ENCODE results near the gene TDRD12. TPM values are rescaled to one million over a fixed set of nuclear protein-coding genes. Genes with fewer than 3 reads are reported as not detected.
"Not testable (repeated sequence)": the region's sequence is repeated elsewhere in the genome, so short reads cannot be mapped to it uniquely, and the experiment has no call there.

Gene TDRD12
- total RNA-seq, 1 donor = 0.36 TPM

DNA sequence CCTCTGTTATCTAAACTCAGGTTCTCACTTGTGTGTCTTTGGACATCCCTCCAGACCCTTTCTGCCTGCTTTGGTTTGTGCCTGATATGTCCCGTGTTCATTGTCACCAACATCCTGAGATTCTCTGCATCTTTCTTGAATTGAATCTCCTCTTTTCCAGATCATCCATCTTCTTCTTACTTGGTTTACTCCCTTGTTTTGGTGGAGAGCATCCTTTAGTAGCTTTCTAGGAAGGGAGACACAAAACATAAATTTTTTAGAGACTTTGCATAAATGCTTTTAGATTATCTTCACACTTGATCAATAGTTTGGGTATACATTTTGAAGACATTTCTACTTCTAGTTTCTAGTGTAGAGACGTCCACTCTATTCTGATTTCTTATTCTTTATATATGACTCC, 61.7 kb downstream of the TDRD12 start:
- H3K27me3 ChIP-seq (ENCODE audit: insufficient read depth, low read length) = no peaks in the 10 kb centered on the region
- H2AFZ ChIP-seq (ENCODE audit: low read length) = no peak overlapping the region
- DNase-seq (ENCODE audit: insufficient read length, low spot score, missing footprints) = no peak
- H3K9me3 ChIP-seq (ENCODE audit: low read depth, low read length) = no peaks in the 10 kb centered on the region
- no peaks in the 10 kb centered on the region for H4K20me1 ChIP-seq (ENCODE audit: insufficient read depth, low read length)
- TF ChIP-seq, protein P1, sequence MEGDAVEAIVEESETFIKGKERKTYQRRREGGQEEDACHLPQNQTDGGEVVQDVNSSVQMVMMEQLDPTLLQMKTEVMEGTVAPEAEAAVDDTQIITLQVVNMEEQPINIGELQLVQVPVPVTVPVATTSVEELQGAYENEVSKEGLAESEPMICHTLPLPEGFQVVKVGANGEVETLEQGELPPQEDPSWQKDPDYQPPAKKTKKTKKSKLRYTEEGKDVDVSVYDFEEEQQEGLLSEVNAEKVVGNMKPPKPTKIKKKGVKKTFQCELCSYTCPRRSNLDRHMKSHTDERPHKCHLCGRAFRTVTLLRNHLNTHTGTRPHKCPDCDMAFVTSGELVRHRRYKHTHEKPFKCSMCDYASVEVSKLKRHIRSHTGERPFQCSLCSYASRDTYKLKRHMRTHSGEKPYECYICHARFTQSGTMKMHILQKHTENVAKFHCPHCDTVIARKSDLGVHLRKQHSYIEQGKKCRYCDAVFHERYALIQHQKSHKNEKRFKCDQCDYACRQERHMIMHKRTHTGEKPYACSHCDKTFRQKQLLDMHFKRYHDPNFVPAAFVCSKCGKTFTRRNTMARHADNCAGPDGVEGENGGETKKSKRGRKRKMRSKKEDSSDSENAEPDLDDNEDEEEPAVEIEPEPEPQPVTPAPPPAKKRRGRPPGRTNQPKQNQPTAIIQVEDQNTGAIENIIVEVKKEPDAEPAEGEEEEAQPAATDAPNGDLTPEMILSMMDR (IDR thresholded peaks at IDR 0.05; ENCODE audit: extremely low read depth, low read depth, low read length) = no peak
- no peaks in the 10 kb centered on the region for H3K79me2 ChIP-seq (ENCODE audit: insufficient read depth, low read length)
- no peak overlapping the region for H3K4me2 ChIP-seq (ENCODE audit: insufficient read depth, low read length)
- H3K4me3 ChIP-seq (ENCODE audit: insufficient read depth, low read length) = no peak overlapping the region
- no peak overlapping the region for H3K27ac ChIP-seq (ENCODE audit: low read depth, low read length)
- no peaks in the 10 kb centered on the region for H3K36me3 ChIP-seq (ENCODE audit: insufficient read depth, low read length)
- H3K4me1 ChIP-seq (ENCODE audit: insufficient read depth, low read length) = no peaks in the 10 kb centered on the region

DNA sequence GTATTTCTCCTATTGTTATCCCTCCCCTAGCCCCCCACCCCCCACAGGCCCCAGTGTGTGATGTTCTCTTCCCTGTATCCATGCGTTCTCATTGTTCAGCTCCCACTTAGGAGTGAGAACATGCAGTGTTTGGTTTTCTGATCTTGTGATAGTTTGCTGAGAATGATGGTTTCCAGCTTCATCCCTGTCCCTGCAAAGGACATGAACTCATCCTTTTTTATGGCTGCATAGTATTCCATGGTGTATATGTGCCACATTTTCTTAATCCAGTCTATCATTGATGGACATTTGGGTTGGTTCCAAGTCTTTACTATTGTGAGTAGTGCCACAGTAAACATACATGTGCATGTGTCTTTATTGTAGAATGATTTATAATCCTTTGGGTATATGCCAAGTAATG, 62.5 kb downstream of the TDRD12 start:
- not testable (repeated sequence) for H3K79me2 ChIP-seq (ENCODE audit: insufficient read depth, low read length); DNase-seq (ENCODE audit: insufficient read length, low spot score, missing footprints); H3K36me3 ChIP-seq (ENCODE audit: insufficient read depth, low read length); H3K9me3 ChIP-seq (ENCODE audit: low read depth, low read length); H3K4me3 ChIP-seq (ENCODE audit: insufficient read depth, low read length); H3K4me2 ChIP-seq (ENCODE audit: insufficient read depth, low read length); H4K20me1 ChIP-seq (ENCODE audit: insufficient read depth, low read length); H3K27me3 ChIP-seq (ENCODE audit: insufficient read depth, low read length); H2AFZ ChIP-seq (ENCODE audit: low read length); H3K27ac ChIP-seq (ENCODE audit: low read depth, low read length); H3K4me1 ChIP-seq (ENCODE audit: insufficient read depth, low read length)

DNA sequence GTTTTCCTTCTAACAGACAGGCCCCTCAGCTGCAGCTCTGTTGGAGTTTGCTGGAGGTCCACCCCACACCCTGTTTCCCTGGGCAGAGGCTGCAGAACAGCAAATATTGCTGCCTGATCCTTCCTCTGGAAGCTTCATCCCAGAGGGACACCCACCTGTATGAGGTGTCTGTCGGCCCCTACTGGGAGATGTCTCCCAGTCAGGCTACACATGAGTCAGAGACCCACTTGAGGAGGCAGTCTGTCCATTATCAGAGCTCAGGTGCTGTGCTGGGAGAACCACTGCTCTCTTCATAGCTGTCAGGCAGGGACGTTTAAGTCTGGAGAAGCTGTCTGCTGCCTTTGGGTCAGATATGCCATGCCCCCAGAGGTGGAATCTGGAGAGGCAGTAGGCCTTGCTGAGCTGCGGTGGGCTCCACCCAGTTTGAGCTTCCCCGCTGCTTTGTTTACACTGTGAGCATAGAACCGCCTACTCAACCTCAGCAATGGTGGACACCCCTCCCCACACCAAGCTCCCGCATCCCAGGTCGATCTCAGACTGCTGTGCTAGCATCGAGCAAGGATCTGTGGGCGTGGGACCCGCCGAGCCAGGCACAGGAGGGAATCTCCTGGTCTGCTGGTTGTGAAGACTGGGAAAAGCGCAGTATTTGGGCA, 67.7 kb downstream of the TDRD12 start:
- H3K27ac ChIP-seq (ENCODE audit: low read depth, low read length); H3K4me3 ChIP-seq (ENCODE audit: insufficient read depth, low read length); H3K36me3 ChIP-seq (ENCODE audit: insufficient read depth, low read length); H3K4me1 ChIP-seq (ENCODE audit: insufficient read depth, low read length); H3K27me3 ChIP-seq (ENCODE audit: insufficient read depth, low read length); H4K20me1 ChIP-seq (ENCODE audit: insufficient read depth, low read length); H2AFZ ChIP-seq (ENCODE audit: low read length); H3K79me2 ChIP-seq (ENCODE audit: insufficient read depth, low read length); H3K9me3 ChIP-seq (ENCODE audit: low read depth, low read length); H3K4me2 ChIP-seq (ENCODE audit: insufficient read depth, low read length); DNase-seq (ENCODE audit: insufficient read length, low spot score, missing footprints): not testable (repeated sequence)

DNA sequence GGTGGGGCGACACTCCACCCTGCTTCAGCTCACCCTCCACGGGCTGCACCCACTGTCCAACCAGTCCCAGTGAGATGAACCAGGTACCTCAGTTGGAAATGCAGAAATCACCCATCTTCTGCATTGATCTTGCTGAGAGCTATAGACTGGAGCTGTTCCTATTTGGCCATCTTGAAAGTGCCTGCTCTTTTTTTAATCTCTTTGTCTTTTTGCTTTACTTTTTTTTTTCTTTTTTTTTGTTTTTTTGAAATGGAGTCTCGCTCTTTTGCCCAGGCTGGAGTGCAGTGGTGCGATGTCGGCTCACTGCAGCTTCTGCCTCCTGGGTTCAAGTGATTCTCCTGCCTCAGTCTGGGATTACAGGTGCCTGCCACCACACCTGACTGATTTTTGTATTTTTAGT, 68.3 kb downstream of the TDRD12 start:
- H3K36me3 ChIP-seq (ENCODE audit: insufficient read depth, low read length); H3K27me3 ChIP-seq (ENCODE audit: insufficient read depth, low read length); DNase-seq (ENCODE audit: insufficient read length, low spot score, missing footprints); H3K4me2 ChIP-seq (ENCODE audit: insufficient read depth, low read length); H2AFZ ChIP-seq (ENCODE audit: low read length); H3K27ac ChIP-seq (ENCODE audit: low read depth, low read length); H3K79me2 ChIP-seq (ENCODE audit: insufficient read depth, low read length); H3K9me3 ChIP-seq (ENCODE audit: low read depth, low read length); H4K20me1 ChIP-seq (ENCODE audit: insufficient read depth, low read length); H3K4me1 ChIP-seq (ENCODE audit: insufficient read depth, low read length); H3K4me3 ChIP-seq (ENCODE audit: insufficient read depth, low read length): not testable (repeated sequence)

DNA sequence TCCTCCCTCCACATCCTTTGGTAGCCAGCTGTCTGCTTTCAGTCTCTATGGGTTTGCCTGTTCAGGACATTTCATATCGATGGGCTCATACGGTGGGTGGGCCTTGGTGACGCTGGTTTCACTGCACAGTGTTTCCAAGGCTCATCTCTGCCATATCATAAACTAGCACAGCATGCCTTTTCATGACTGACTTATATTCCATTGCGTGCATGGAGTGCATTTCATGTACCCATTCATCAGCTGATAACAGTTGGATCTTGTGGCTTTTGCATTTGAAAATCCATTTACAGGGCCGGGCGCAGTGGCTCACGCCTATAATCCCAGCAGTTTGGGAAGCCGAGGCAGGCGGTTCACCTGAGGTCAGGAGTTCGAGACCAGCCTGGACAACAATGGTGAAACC, 69.9 kb downstream of the TDRD12 start:
- Histone ChIP-seq H3K27ac (ENCODE audit: low read depth, low read length) (no peak overlapping the region), H3K27me3 (ENCODE audit: insufficient read depth, low read length) (no peaks in the 10 kb centered on the region), H3K79me2 (ENCODE audit: insufficient read depth, low read length) (no peaks in the 10 kb centered on the region), H3K4me3 (ENCODE audit: insufficient read depth, low read length) (no peak overlapping the region), H2AFZ (ENCODE audit: low read length) (no peak overlapping the region), H4K20me1 (ENCODE audit: insufficient read depth, low read length) (no peaks in the 10 kb centered on the region), H3K9me3 (ENCODE audit: low read depth, low read length) (no peaks in the 10 kb centered on the region), H3K4me2 (ENCODE audit: insufficient read depth, low read length) (no peak overlapping the region), H3K4me1 (ENCODE audit: insufficient read depth, low read length) (no peaks in the 10 kb centered on the region), H3K36me3 (ENCODE audit: insufficient read depth, low read length) (no peaks in the 10 kb centered on the region)
- DNase-seq (ENCODE audit: insufficient read length, low spot score, missing footprints) = no peak
- TF ChIP-seq, protein P1 (IDR thresholded peaks at IDR 0.05; ENCODE audit: extremely low read depth, low read depth, low read length) = no peak

All from osteoblast (primary cell).